Spinal cord (tissue), 10 donors: ENCODE data around the gene LENG1. TPM values are rescaled to one million over a fixed set of nuclear protein-coding genes. Genes with fewer than 3 reads are reported as not detected.
A peak's percentile ranks its signal among the peaks of the same experiment; 100 is the strongest.

Experiments
- DNase-seq, 6 donors: peaks; one replicate each; pipeline versions ENCODE4 v3.0.0 to v3.0.0-alpha.2; 2013 to 2015; ENCODE audit warnings: low spot score in 6 of 6, low read depth in 4 of 6
- H3K27ac ChIP-seq: one replicate; pipeline ENCODE4 v1.5.1; 2013; ENCODE audit warnings: low read depth, low read length, control low read depth
- H3K27me3 ChIP-seq: one replicate; pipeline ENCODE4 v1.6.1; 2013; ENCODE audit warnings: low read length; ENCODE audit not compliant: control insufficient read depth, insufficient read depth
- H3K36me3 ChIP-seq: one replicate; pipeline ENCODE4 v1.6.1; 2013; ENCODE audit warnings: low read length; ENCODE audit not compliant: control insufficient read depth, insufficient read depth
- H3K4me1 ChIP-seq: one replicate; pipeline ENCODE4 v1.6.1; 2013; ENCODE audit warnings: low read length; ENCODE audit not compliant: control insufficient read depth, insufficient read depth
- H3K4me3 ChIP-seq: one replicate; pipeline ENCODE4 v1.5.1; 2013; ENCODE audit warnings: low read depth, low read length, control low read depth
- H3K9me3 ChIP-seq: one replicate; pipeline ENCODE4 v1.6.1; 2013; ENCODE audit warnings: low read length; ENCODE audit not compliant: control insufficient read depth, insufficient read depth
- WGBS: methylation state at CpG from one replicate; pipeline ENCODE4 v1.1.5; 2013; ENCODE audit warnings: missing lambda C conversion rate; ENCODE audit not compliant: insufficient coverage; 5-methylcytosine and 5-hydroxymethylcytosine counted together
- polyA plus RNA-seq, 2 donors: library from polyadenylated mRNA; unstranded; fragments of 120-200 nt; gene quantifications; one replicate each; pipeline ENCODE4 v1.2.1, GENCODE V29; 2013; ENCODE audit not compliant: insufficient read length in 2 of 2
- total RNA-seq, 2 donors: library from RNA; depleted of rRNA in 1 of 2; stranded (reverse); fragments of 120-200 nt in 1 of 2; fragments of >200 nt in 1 of 2; gene quantifications; one replicate each; pipeline versions ENCODE4 v1.2.3 to v1.2.4, GENCODE V29; 2013 to 2014
- donor health status: healthy.

LENG1 gene
- total and polyA plus RNA-seq, 4 donors: 3.7 to 13.3 (median 11.8) TPM

- WGBS: under 1% methylated on average over 28 of the region's 30 CpGs
- no peak for DNase-seq
- H3K9me3 ChIP-seq: no peaks in the 10 kb centered on the region
- peaks cover 44% of the 10 kb centered on the region for H3K36me3 ChIP-seq
- H3K27ac ChIP-seq: no peak overlapping the region
- peaks cover 35% of the 10 kb centered on the region for H3K4me1 ChIP-seq
- H3K27me3 ChIP-seq: no peaks in the 10 kb centered on the region
- H3K4me3 ChIP-seq: peak overlapping the region; percentile 55
Measured at GRCh38 chr19:54136086-54136863, 23.2 kb downstream of the LENG1 start.

- Histone ChIP-seq H3K27ac (no peak overlapping the region), H3K27me3 (no peaks in the 10 kb centered on the region), H3K4me3 (no peak overlapping the region), H3K4me1 (peaks cover 20% of the 10 kb centered on the region), H3K36me3 (peaks cover 45% of the 10 kb centered on the region), H3K9me3 (no peaks in the 10 kb centered on the region)
- 78% methylated on average over 2 of the region's 2 CpGs for WGBS
- no peak for DNase-seq
Measured at GRCh38 chr19:54133957-54134590, 25.4 kb downstream of the LENG1 start.

GRCh38 chr19:54133312-54133956 lies 26.1 kb downstream of the LENG1 start:
- peaks cover 45% of the 10 kb centered on the region for H3K36me3 ChIP-seq

GRCh38 chr19:54129617-54129996 lies 29.9 kb downstream of the LENG1 start:
- H3K9me3 ChIP-seq: no peaks in the 10 kb centered on the region

More at GRCh38 chr19:54133312-54133956, 26.1 kb downstream of the LENG1 start:
- peak in 3 of 6 donors; percentile 24 to 86 (median 79) for DNase-seq
- no peak overlapping the region for H3K27ac ChIP-seq
- H3K9me3 ChIP-seq: no peaks in the 10 kb centered on the region
- WGBS: 83% methylated on average over 7 of the region's 10 CpGs
- H3K4me3 ChIP-seq: no peak overlapping the region
- peaks cover 14% of the 10 kb centered on the region for H3K4me1 ChIP-seq
- no peaks in the 10 kb centered on the region for H3K27me3 ChIP-seq

GRCh38 chr19:54128796-54129616 lies 30.5 kb downstream of the LENG1 start:
- no peaks in the 10 kb centered on the region for H3K4me1 ChIP-seq
- H3K9me3 ChIP-seq: no peaks in the 10 kb centered on the region
- DNase-seq: no peak
- no peak overlapping the region for H3K27ac ChIP-seq
- H3K36me3 ChIP-seq: peaks cover 89% of the 10 kb centered on the region
- H3K4me3 ChIP-seq: no peak overlapping the region
- no peaks in the 10 kb centered on the region for H3K27me3 ChIP-seq
- WGBS: 96% methylated on average over 40 of the region's 41 CpGs

More at GRCh38 chr19:54129617-54129996, 29.9 kb downstream of the LENG1 start:
- Histone ChIP-seq H3K4me1 (no peaks in the 10 kb centered on the region), H3K36me3 (peaks cover 82% of the 10 kb centered on the region), H3K4me3 (no peak overlapping the region), H3K27me3 (no peaks in the 10 kb centered on the region), H3K27ac (no peak overlapping the region)
- WGBS: 97% methylated on average over 19 of the region's 20 CpGs
- DNase-seq: no peak

GRCh38 chr19:54128441-54128725 lies 31.1 kb downstream of the LENG1 start:
- Histone ChIP-seq H3K4me1 (no peaks in the 10 kb centered on the region), H3K9me3 (no peaks in the 10 kb centered on the region), H3K36me3 (peaks cover 92% of the 10 kb centered on the region), H3K4me3 (no peak overlapping the region), H3K27me3 (no peaks in the 10 kb centered on the region), H3K27ac (no peak overlapping the region)
- DNase-seq: no peak
- WGBS: 87% methylated on average over 18 of the region's 20 CpGs

- no peaks in the 10 kb centered on the region for H3K4me1 ChIP-seq
- no peak for DNase-seq
- no peaks in the 10 kb centered on the region for H3K9me3 ChIP-seq
- 98% methylated on average over 38 of the region's 44 CpGs for WGBS
- H3K27me3 ChIP-seq: no peaks in the 10 kb centered on the region
- no peak overlapping the region for H3K27ac ChIP-seq
- no peak overlapping the region for H3K4me3 ChIP-seq
- peaks cover 93% of the 10 kb centered on the region for H3K36me3 ChIP-seq
Measured at GRCh38 chr19:54127688-54128440, 31.7 kb downstream of the LENG1 start.

- Histone ChIP-seq H3K27me3 (no peaks in the 10 kb centered on the region), H3K9me3 (no peaks in the 10 kb centered on the region), H3K4me1 (no peaks in the 10 kb centered on the region), H3K36me3 (peaks cover 99% of the 10 kb centered on the region), H3K27ac (no peak overlapping the region), H3K4me3 (no peak overlapping the region)
- 94% methylated on average over 9 of the region's 9 CpGs for WGBS
- DNase-seq: no peak
Measured at GRCh38 chr19:54125713-54126112, 33.8 kb downstream of the LENG1 start.

- Histone ChIP-seq H3K36me3 (peaks cover 99% of the 10 kb centered on the region), H3K4me1 (no peaks in the 10 kb centered on the region), H3K9me3 (no peaks in the 10 kb centered on the region), H3K4me3 (no peak overlapping the region), H3K27me3 (no peaks in the 10 kb centered on the region), H3K27ac (no peak overlapping the region)
- no peak for DNase-seq
- WGBS: 94% methylated on average over 19 of the region's 19 CpGs
Measured at GRCh38 chr19:54124393-54124792, 35.1 kb downstream of the LENG1 start.
